SU-DHL-6 (cell line): ENCODE results near the gene GP1BA.
"Not testable (repeated sequence)": the region's sequence is repeated elsewhere in the genome, so short reads cannot be mapped to it uniquely, and the experiment has no call there.

ENCODE experiments used
- H2AFZ ChIP-seq: fragments of 200-600 bp; sonication (generic); 2 replicates; pipeline ENCODE4 v1.6.1; 2014; ENCODE audit warnings: low read depth, mild to moderate bottlenecking, moderate library complexity, mixed read lengths, antibody characterized with exemption, low read length; ENCODE audit not compliant: severe bottlenecking
- H3F3A ChIP-seq: fragments of 200-600 bp; shearing (Covaris generic); 2 replicates; pipeline ENCODE4 v1.6.0; 2016; ENCODE audit warnings: antibody characterized with exemption, mild to moderate bottlenecking; ENCODE audit not compliant: insufficient read depth
- H3K27ac ChIP-seq: fragments of 200-600 bp; sonication (generic); 2 replicates; pipeline ENCODE4 v1.5.1; 2016; ENCODE audit warnings: low read depth, mild to moderate bottlenecking, low read length, moderate library complexity, mixed read lengths
- H3K27me3 ChIP-seq: fragments of 200-600 bp; sonication (generic), shearing (Covaris generic); 2 replicates; pipeline ENCODE4 v1.6.0; 2014; ENCODE audit warnings: mild to moderate bottlenecking, low read length
- H3K36me3 ChIP-seq: fragments of 200-600 bp; sonication (generic); 2 replicates; pipeline ENCODE4 v1.6.1; 2014; ENCODE audit warnings: mild to moderate bottlenecking, low read length, mixed read lengths
- H3K4me2 ChIP-seq: fragments of 300-600, 200-600 bp; shearing (Covaris generic), sonication (generic); 2 replicates; pipeline ENCODE4 v1.6.0; 2014; ENCODE audit warnings: low read length, low read depth, mild to moderate bottlenecking; ENCODE audit not compliant: poor library complexity, severe bottlenecking
- H3K4me3 ChIP-seq: fragments of 200-600 bp; sonication (generic); 2 replicates; pipeline ENCODE4 v1.5.1; 2014; ENCODE audit warnings: antibody characterized with exemption, low read length, mild to moderate bottlenecking, mixed read lengths; ENCODE audit not compliant: insufficient read depth, poor library complexity, severe bottlenecking
- H3K79me2 ChIP-seq: fragments of 200-600 bp; sonication (generic); 2 replicates; pipeline ENCODE4 v1.6.1; 2014; ENCODE audit warnings: mild to moderate bottlenecking, low read length, moderate library complexity; ENCODE audit not compliant: insufficient read depth
- H3K9ac ChIP-seq: fragments of 200-600 bp; sonication (generic); 2 replicates; pipeline ENCODE4 v1.7.0; 2014; ENCODE audit warnings: mild to moderate bottlenecking, low read length
- H3K9me2 ChIP-seq: fragments of 200-600 bp; sonication (generic); replicated peaks from 2 replicates; pipeline ENCODE4 v1.6.1; 2014; ENCODE audit warnings: low read length; ENCODE audit not compliant: insufficient read depth
- H3K9me3 ChIP-seq: fragments of 200-600 bp; sonication (generic); 2 replicates; pipeline ENCODE4 v1.6.1; 2014; ENCODE audit warnings: low read length, mixed read lengths; ENCODE audit not compliant: insufficient read depth
- H4K20me1 ChIP-seq: fragments of 200-600 bp; sonication (generic); 2 replicates; pipeline ENCODE4 v1.6.1; 2014; ENCODE audit warnings: low read depth, mild to moderate bottlenecking, antibody characterized with exemption, low read length, moderate library complexity, mixed read lengths
- CTCF ChIP-seq: fragments of 200-600 bp; sonication (generic); IDR thresholded peaks from one replicate; pipeline ENCODE4 v1.5.1; 2017; ENCODE audit warnings: antibody characterized with exemption, mild to moderate bottlenecking, low read length, moderate library complexity; ENCODE audit not compliant: insufficient read depth, poor library complexity, severe bottlenecking
- EZH2phosphoT487 ChIP-seq: fragments of 200-600 bp; sonication (generic), shearing (Covaris generic); conservative IDR thresholded peaks from 2 replicates; pipeline ENCODE4 v1.6.1; 2018; ENCODE audit warnings: mild to moderate bottlenecking, antibody characterized with exemption, low read length, moderate library complexity, mixed read lengths

GP1BA gene

DNA sequence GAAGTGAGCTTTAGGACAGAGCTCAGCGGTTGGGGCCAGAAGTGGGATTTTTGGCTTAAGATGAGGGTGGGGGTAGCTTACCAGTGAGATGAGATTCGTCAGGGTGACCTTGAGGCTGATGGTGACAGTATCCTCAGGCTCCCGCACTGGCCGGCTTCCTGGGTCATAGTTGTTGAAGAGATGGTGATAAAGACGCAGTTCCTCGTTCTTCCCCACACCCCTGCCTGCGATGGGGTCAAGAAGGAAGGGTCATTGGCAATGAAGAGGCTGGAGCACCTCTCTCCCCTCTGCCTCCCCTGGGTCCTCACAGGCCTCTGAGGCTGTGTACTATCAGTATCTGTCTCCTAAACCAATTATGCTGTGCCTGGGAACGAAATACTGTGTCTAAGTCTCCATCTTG, 29.5 kb upstream of the GP1BA start:
- Histone ChIP-seq H3K9me2 (no peaks in the 10 kb centered on the region), H3K4me2 (no peak overlapping the region), H3K27me3 (no peaks in the 10 kb centered on the region), H3K9me3 (no peaks in the 10 kb centered on the region), H3K27ac (no peak overlapping the region), H2AFZ (no peak overlapping the region), H3K4me3 (no peak overlapping the region), H3F3A (peaks cover 5% of the 10 kb centered on the region; the same call in 1 of the 2 replicates), H3K9ac (no peak overlapping the region), H3K36me3 (no peaks in the 10 kb centered on the region), H3K79me2 (no peaks in the 10 kb centered on the region), H4K20me1 (no peaks in the 10 kb centered on the region)
- TF ChIP-seq CTCF (no peak), EZH2phosphoT487 (no peak)

DNA sequence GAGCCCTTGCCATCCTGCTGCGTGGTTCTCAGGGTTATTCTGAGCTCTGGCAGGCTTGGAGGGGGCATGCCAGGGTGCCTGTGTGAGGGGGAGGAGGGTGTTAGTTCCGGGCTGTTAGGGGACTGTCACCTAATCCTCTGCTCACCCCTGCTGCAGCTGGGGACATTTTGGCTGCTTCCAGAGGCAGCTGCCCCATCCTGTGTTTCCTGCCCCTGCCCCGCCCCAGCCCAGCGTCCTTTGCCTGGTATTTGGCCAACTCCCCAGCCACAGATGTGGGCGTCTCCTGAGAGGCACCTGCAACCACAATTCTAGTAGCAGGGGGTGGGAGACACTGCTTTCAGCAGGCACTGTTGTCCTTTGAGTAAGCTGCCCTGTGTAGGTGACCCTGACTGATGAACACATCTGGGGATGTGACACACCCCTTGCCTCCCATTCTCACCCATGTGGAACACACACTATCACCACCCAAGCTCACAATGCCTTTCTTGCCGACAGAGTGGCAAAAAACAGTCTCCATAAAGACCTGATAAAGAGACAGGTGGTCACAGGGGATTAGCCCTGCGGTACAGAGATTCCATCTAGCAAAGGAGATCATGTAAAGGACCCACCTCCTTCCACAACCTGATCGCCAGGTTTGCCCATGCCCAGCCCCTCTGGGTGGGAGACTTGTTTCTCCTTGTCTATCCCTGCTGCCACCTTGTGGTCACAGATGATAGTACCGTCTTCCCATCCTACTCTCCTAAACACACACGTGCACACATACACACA, 28.8 kb upstream of the GP1BA start, which contains the start of gene CHRNE:
TSS of gene CHRNE (minus strand) at position 48 of the 768 bp plus-strand sequence. CDS start at position 13, 35 bp downstream.
- Histone ChIP-seq H3K9me2 (no peaks in the 10 kb centered on the region), H3K9ac (no peak within 1 kb of the TSS), H3K4me3 (no peak within 1 kb of the TSS), H3K9me3 (no peaks in the 10 kb centered on the region), H2AFZ (no peak within 1 kb of the TSS), H3K27me3 (no peaks in the 10 kb centered on the region), H4K20me1 (no peaks in the 10 kb centered on the region), H3K27ac (no peak within 1 kb of the TSS), H3K79me2 (no peaks in the 10 kb centered on the region), H3K4me2 (peak within 1 kb of the TSS; percentile 27), H3F3A (peaks cover 4% of the 10 kb centered on the region; the same call in 1 of the 2 replicates), H3K36me3 (no peaks in the 10 kb centered on the region)
- no peak for TF ChIP-seq EZH2phosphoT487
- TF ChIP-seq CTCF, result peak; percentile 84

- not testable (repeated sequence) for H3K9me2 ChIP-seq, H3K27me3 ChIP-seq, H3K27ac ChIP-seq, H3K4me2 ChIP-seq, H3K4me3 ChIP-seq, H2AFZ ChIP-seq, H3K9me3 ChIP-seq, H3K9ac ChIP-seq, H4K20me1 ChIP-seq, H3K36me3 ChIP-seq, H3F3A ChIP-seq, H3K79me2 ChIP-seq
These were observed 25.4 kb upstream of the GP1BA start for GRCh38 chr17:4906642-4907041.

GRCh38 chr17:4908301-4908700, 23.8 kb upstream of the GP1BA start:
- no peak overlapping the region for H3K4me3 ChIP-seq
- TF ChIP-seq EZH2phosphoT487, result no peak
- TF ChIP-seq CTCF, result no peak
- H2AFZ ChIP-seq, result no peak overlapping the region
- no peaks in the 10 kb centered on the region for H3K9me2 ChIP-seq
- H3F3A ChIP-seq, result no peaks in the 10 kb centered on the region
- H4K20me1 ChIP-seq, result no peaks in the 10 kb centered on the region
- no peaks in the 10 kb centered on the region for H3K79me2 ChIP-seq
- H3K27ac ChIP-seq, result no peak overlapping the region
- H3K9me3 ChIP-seq, result no peaks in the 10 kb centered on the region
- H3K36me3 ChIP-seq, result no peaks in the 10 kb centered on the region
- H3K4me2 ChIP-seq, result no peak overlapping the region
- H3K9ac ChIP-seq, result no peak overlapping the region
- no peaks in the 10 kb centered on the region for H3K27me3 ChIP-seq
